ENCODE measurements around the gene TLK2.
A peak's percentile ranks its signal among the peaks of the same experiment; 100 is the strongest.
"Not testable (repeated sequence)": the region's sequence is repeated elsewhere in the genome, so short reads cannot be mapped to it uniquely, and the experiment has no call there.

TLK2 gene

GRCh38 chr17:62611292-62611691, 132.7 kb downstream of the TLK2 start:
- DNase-seq: no peak

- DNase-seq: no peak
These were observed 133.1 kb downstream of the TLK2 start for GRCh38 chr17:62611728-62612127.

GRCh38 chr17:62612289-62612688, 133.7 kb downstream of the TLK2 start:
- not testable (repeated sequence) for DNase-seq

GRCh38 chr17:62613095-62613494, 134.5 kb downstream of the TLK2 start:
- DNase-seq: not testable (repeated sequence)

- DNase-seq: no peak
These were observed 135.5 kb downstream of the TLK2 start for GRCh38 chr17:62614142-62614541.

GRCh38 chr17:62615503-62615902, 136.9 kb downstream of the TLK2 start:
- no peak for DNase-seq

GRCh38 chr17:62616993-62617893, 138.6 kb downstream of the TLK2 start:
- no peak for DNase-seq

GRCh38 chr17:62617894-62618472, 139.4 kb downstream of the TLK2 start:
- DNase-seq: no peak

- DNase-seq: no peak
These were observed 140.2 kb downstream of the TLK2 start for GRCh38 chr17:62618647-62619416.

- DNase-seq: no peak
These were observed 141.0 kb downstream of the TLK2 start for GRCh38 chr17:62619417-62620155.

- no peak for DNase-seq
These were observed 142.6 kb downstream of the TLK2 start for GRCh38 chr17:62621223-62621622.

GRCh38 chr17:62625184-62625869, 146.7 kb downstream of the TLK2 start:
- DNase-seq: no peak

GRCh38 chr17:62625870-62626200, 147.2 kb downstream of the TLK2 start:
- no peak for DNase-seq

GRCh38 chr17:62626719-62627218, 148.1 kb downstream of the TLK2 start:
- DNase-seq: no peak

GRCh38 chr17:62627219-62627903, 148.7 kb downstream of the TLK2 start, which contains the start of gene MRC2:
Gene MRC2 (plus strand): TSS chr17:62627670. CDS start chr17:62627803, 133 bp downstream.
- DNase-seq: no peak

- peak; percentile 83 for DNase-seq
These were observed 149.4 kb downstream of the TLK2 start for GRCh38 chr17:62627904-62628633.

GRCh38 chr17:62628831-62629555, 150.4 kb downstream of the TLK2 start:
- DNase-seq: no peak

- no peak for DNase-seq
These were observed 151.1 kb downstream of the TLK2 start for GRCh38 chr17:62629556-62630364.

Data from activated CD8-positive, alpha-beta memory T cell treated with anti-CD3 and anti-CD28 coated beads for 24 hours (primary cell).